Effector memory CD8-positive, alpha-beta T cell (primary cell): ENCODE data around the gene TIE1.

Source experiments
- ATAC-seq: fragments of 150-1000 bp; cut with Tn5 transposase; replicated peaks from 2 replicates; pipeline ENCODE4 v1.10.0; 2021; ENCODE audit warnings: mild to moderate bottlenecking, moderate library complexity
- DNase-seq, 3 experiments: peaks; one replicate each; pipeline ENCODE4 v3.0.0; 2021
- H3K27ac Mint-ChIP-seq, 2 donors: one replicate each; pipeline ENCODE4 v1.8.0; 2022; ENCODE audit warnings: mild to moderate bottlenecking in 2 of 2, mixed read lengths in 2 of 2, moderate library complexity in 2 of 2
- H3K27me3 Mint-ChIP-seq, 2 donors: one replicate each; pipeline ENCODE4 v1.8.0; 2022; ENCODE audit warnings: mixed read lengths in 2 of 2
- H3K36me3 Mint-ChIP-seq: one replicate; pipeline ENCODE4 v1.8.0; 2022; ENCODE audit warnings: mild to moderate bottlenecking, moderate library complexity, mixed read lengths; ENCODE audit not compliant: insufficient read depth
- H3K4me1 Mint-ChIP-seq, 2 donors: one replicate each; pipeline ENCODE4 v1.8.0; 2022; ENCODE audit warnings: low read depth in 2 of 2, mixed read lengths in 2 of 2
- H3K4me3 Mint-ChIP-seq, 2 donors: one replicate each; pipeline ENCODE4 v1.8.0; 2022; ENCODE audit warnings: mild to moderate bottlenecking in 2 of 2, mixed read lengths in 2 of 2, moderate library complexity in 2 of 2
- H3K9me3 Mint-ChIP-seq, 2 donors: one replicate each; pipeline ENCODE4 v1.8.0; 2022; ENCODE audit warnings: mixed read lengths in 2 of 2

Gene TIE1

DNA sequence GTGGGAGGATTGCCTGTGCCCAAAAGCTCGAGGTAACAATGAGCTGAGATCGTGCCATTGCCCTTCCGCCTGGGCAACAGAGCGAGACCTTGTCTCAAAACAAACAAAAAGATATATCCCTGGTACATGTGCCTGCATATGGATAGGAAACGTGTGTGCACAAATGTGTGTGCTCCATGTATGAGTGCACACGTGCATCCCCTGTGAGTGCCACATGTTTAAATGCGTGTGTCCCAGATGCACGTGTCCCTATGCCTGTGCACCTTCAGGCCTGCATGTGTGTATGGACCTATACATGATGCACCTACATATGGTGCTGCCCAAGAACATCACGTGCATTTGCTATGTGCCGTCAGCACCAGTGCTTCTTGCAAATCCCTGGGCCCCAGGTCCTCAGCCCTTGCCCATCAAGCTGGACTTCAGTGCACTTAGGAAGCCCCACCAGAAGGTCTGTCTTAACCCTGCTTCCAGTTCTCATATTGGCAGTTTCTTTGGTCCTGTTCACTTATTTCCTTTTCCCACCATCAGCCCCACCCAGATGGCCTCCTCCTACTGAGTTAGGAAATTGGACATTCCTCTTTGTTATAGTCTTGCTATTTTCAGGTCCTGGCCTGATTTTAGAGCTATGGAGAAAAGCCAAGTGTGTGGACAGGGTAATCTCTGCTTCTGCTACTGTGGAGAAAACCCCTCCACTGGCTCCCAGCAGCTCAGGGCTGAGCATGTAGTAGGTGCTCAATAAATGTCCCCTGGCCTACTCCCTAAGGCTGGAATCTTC lies 15.4 kb downstream of the TIE1 start:
- no peaks in the 10 kb centered on the region for H3K9me3 Mint-ChIP-seq
- H3K36me3 Mint-ChIP-seq = no peaks in the 10 kb centered on the region
- no peak overlapping the region for H3K4me3 Mint-ChIP-seq
- peaks cover 0 to 11% of the 10 kb centered on the region in 2 donors for H3K27me3 Mint-ChIP-seq
- ATAC-seq (no peak), DNase-seq (no peak)
- H3K4me1 Mint-ChIP-seq = no peaks in the 10 kb centered on the region
- H3K27ac Mint-ChIP-seq = peak overlapping the region in 1 of 2 donors; percentile 56

DNA sequence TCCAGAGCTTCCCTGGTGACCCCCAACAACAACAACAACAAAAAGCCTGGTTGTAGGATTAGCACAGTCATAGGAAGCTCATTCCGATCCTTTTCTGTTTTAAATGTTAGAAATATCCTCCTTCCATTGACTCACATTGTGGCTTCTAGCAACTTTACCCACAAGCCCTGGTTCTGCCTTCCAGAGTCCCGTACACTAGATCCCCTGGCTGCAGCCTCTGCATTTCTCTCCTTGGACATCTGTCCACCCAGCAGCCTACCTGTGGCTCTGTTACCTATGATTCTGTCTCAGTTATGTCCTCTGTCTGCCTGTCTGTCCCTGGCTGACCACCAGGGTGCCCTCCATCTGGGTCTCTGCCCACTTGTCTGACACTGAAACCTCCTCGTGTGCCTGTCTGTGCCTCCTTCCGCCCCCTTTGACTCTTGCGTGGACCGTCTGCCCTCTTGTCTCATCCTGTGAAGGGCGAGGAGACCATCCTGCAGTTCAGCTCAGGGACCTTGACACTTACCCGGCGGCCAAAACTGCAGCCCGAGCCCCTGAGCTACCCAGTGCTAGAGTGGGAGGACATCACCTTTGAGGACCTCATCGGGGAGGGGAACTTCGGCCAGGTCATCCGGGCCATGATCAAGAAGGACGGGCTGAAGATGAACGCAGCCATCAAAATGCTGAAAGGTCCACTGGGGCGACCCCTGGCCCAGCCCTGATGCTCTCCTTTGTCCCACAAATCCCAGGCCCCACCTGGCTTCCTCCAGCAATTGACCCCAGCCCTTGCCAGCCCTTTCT lies 16.1 kb downstream of the TIE1 start:
- no peaks in the 10 kb centered on the region for H3K4me1 Mint-ChIP-seq
- peak overlapping the region; percentile 31 to 56 for H3K27ac Mint-ChIP-seq
- no peak overlapping the region for H3K4me3 Mint-ChIP-seq
- no peaks in the 10 kb centered on the region for H3K36me3 Mint-ChIP-seq
- ATAC-seq (no peak), DNase-seq (no peak)
- H3K9me3 Mint-ChIP-seq = no peaks in the 10 kb centered on the region
- H3K27me3 Mint-ChIP-seq = peaks cover 0 to 11% of the 10 kb centered on the region in 2 donors

DNA sequence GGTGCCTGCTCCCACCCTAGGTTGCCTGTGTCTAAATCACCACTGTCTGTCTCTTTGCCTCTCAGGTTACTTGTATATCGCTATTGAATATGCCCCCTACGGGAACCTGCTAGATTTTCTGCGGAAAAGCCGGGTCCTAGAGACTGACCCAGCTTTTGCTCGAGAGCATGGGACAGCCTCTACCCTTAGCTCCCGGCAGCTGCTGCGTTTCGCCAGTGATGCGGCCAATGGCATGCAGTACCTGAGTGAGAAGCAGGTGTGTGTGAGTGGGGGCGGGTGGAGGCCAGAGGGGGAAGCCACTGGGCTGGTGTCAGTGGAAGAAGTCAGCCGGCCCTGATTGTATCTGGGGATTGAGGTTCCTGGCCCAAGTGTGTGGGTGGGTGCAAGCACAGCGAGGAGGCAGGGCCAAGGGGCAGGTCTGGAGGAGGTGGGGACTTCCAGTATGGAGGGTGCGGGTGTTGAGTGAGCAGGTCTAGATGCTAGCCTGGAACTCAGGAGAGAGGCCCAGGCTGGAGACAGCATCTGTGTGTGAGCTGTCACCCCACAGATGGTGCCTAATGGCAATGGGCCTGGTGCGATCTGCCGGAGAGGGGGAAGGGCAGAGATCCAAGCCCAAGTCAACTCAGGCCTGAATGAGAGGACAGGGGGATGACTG lies 17.2 kb downstream of the TIE1 start:
- Mint-ChIP-seq H3K27ac (peak overlapping the region in 1 of 2 donors; percentile 31), H3K9me3 (no peaks in the 10 kb centered on the region), H3K27me3 (peaks cover 0 to 11% of the 10 kb centered on the region in 2 donors), H3K4me3 (no peak overlapping the region), H3K4me1 (no peaks in the 10 kb centered on the region), H3K36me3 (no peaks in the 10 kb centered on the region)
- ATAC-seq = no peak
- no peak for DNase-seq

DNA sequence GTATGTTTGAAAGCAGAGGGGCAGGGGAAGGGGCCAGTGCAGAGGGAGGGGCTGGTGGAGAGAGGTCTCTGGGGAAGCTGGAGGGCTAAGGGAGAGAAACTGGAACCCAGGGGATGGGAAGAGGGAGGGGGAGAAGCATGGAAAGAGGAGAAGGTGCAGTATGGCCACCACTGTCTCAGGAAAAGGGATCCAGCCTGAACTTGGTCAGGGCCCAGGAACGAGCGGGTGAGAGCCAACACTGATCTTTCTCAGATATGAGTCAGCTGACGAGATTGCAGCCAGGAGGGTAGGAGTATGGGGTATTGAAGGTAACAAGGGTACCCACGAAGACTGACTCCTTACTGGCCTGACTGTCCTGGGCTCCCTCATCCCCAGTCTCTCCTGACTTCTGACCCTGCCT lies 18.0 kb downstream of the TIE1 start:
- Mint-ChIP-seq H3K9me3 (no peaks in the 10 kb centered on the region), H3K4me1 (no peaks in the 10 kb centered on the region), H3K27ac (no peak overlapping the region), H3K27me3 (peaks cover 0 to 11% of the 10 kb centered on the region in 2 donors), H3K4me3 (no peak overlapping the region), H3K36me3 (no peaks in the 10 kb centered on the region)
- DNase-seq (no peak), ATAC-seq (no peak)

DNA sequence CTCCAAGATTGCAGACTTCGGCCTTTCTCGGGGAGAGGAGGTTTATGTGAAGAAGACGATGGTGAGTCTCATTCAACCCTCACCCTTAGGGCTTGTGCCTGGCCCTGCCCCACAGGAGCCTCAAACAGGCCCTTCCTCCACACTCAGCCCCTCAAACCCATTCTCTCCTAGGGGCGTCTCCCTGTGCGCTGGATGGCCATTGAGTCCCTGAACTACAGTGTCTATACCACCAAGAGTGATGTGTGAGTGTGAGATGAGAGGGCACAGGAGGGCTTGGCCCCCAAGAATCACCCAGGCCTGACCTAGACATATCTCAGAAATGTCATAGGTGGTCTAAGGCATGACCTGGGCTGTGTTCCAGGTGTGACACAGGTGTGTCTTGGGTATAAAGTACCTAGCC lies 18.5 kb downstream of the TIE1 start:
- peaks cover 0 to 11% of the 10 kb centered on the region in 2 donors for H3K27me3 Mint-ChIP-seq
- no peak for DNase-seq
- H3K4me3 Mint-ChIP-seq = no peak overlapping the region
- peaks cover 0 to 1% of the 10 kb centered on the region in 2 donors for H3K9me3 Mint-ChIP-seq
- H3K36me3 Mint-ChIP-seq = no peaks in the 10 kb centered on the region
- H3K4me1 Mint-ChIP-seq = peaks cover 0 to 2% of the 10 kb centered on the region in 2 donors
- ATAC-seq = no peak
- H3K27ac Mint-ChIP-seq = no peak overlapping the region

DNA sequence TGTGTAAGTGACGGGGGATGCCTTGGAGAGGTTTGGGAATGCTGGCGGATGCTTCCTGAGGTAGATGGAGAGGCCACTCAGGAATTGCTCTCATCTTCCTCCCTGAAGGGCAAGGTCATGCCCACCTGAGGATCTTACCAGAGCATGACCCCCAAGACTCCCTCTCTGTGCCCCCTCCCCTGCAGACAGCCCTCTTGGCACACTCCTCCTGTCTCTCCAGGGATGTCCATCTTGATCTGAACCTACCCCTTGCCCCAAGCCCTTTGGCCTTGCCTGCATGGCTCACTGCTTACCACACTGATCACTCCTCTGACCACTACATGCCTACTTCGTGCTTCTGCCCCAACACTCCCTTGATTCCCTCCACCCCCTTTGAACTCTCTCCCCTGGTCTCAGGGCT lies 19.0 kb downstream of the TIE1 start:
- Mint-ChIP-seq H3K4me1 (peaks cover 0 to 2% of the 10 kb centered on the region in 2 donors), H3K9me3 (peaks cover 0 to 3% of the 10 kb centered on the region in 2 donors), H3K27ac (no peak overlapping the region), H3K4me3 (no peak overlapping the region), H3K36me3 (no peaks in the 10 kb centered on the region), H3K27me3 (peaks cover 0 to 11% of the 10 kb centered on the region in 2 donors)
- no peak for DNase-seq
- no peak for ATAC-seq

DNA sequence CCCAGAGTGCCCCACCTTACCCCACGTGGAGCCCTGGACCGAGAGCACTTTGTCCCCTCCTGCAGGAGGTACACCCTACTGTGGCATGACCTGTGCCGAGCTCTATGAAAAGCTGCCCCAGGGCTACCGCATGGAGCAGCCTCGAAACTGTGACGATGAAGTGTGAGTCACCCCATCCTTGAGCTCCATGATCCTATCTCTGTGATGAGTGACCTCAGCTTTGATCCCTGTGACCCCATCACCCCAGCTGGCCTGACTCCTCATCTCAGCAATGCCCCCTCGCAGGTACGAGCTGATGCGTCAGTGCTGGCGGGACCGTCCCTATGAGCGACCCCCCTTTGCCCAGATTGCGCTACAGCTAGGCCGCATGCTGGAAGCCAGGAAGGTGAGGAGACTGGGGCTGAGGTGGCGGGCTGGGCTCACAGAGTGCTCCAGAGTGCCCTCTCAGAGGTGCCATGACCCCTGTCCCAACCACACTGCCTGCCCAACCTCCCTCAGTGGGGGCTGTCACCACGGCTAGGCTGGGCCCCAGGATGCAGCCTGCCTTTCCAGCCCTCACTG lies 20.6 kb downstream of the TIE1 start:
- Mint-ChIP-seq H3K27ac (no peak overlapping the region), H3K4me1 (peaks cover 0 to 2% of the 10 kb centered on the region in 2 donors), H3K4me3 (no peak overlapping the region), H3K9me3 (peaks cover 0 to 5% of the 10 kb centered on the region in 2 donors), H3K36me3 (no peaks in the 10 kb centered on the region), H3K27me3 (peaks cover 0 to 11% of the 10 kb centered on the region in 2 donors)
- ATAC-seq (no peak), DNase-seq (no peak)

DNA sequence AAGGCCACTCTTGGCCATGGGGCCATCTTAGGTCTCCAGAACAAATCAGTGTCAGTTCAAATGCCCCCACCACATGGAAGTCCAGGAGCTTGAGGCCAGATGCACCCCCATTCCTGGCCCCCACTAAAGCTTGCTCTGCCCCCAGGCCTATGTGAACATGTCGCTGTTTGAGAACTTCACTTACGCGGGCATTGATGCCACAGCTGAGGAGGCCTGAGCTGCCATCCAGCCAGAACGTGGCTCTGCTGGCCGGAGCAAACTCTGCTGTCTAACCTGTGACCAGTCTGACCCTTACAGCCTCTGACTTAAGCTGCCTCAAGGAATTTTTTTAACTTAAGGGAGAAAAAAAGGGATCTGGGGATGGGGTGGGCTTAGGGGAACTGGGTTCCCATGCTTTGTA lies 21.7 kb downstream of the TIE1 start:
- H3K4me1 Mint-ChIP-seq = peaks cover 0 to 2% of the 10 kb centered on the region in 2 donors
- peaks cover 0 to 5% of the 10 kb centered on the region in 2 donors for H3K9me3 Mint-ChIP-seq
- no peak overlapping the region for H3K27ac Mint-ChIP-seq
- H3K36me3 Mint-ChIP-seq = no peaks in the 10 kb centered on the region
- no peak overlapping the region for H3K4me3 Mint-ChIP-seq
- H3K27me3 Mint-ChIP-seq = peaks cover 0 to 7% of the 10 kb centered on the region in 2 donors
- DNase-seq (no peak), ATAC-seq (no peak)

DNA sequence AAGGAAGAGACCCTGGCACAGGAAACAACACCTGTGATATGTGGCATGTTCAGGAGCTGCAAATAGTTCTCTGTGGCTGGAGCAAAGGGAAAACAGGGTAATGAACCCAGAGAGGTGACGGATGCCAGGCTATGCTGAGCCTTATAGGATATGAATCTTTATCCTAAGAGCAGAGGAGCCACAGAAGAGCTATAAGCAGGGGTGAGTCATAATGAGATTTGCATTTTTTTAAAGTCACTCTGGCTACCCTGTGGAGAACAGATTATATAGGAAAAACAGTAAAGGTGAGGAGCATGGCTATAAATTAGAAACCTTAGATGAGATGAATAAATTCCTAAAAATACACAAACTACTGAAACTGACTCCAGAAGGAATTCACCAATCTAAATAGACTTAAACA lies 24.0 kb downstream of the TIE1 start:
- Mint-ChIP-seq H3K27ac (no peak overlapping the region), H3K27me3 (no peaks in the 10 kb centered on the region), H3K9me3 (peaks cover 0 to 7% of the 10 kb centered on the region in 2 donors), H3K4me1 (peaks cover 0 to 2% of the 10 kb centered on the region in 2 donors), H3K36me3 (no peaks in the 10 kb centered on the region), H3K4me3 (no peak overlapping the region)
- DNase-seq = no peak
- no peak for ATAC-seq

DNA sequence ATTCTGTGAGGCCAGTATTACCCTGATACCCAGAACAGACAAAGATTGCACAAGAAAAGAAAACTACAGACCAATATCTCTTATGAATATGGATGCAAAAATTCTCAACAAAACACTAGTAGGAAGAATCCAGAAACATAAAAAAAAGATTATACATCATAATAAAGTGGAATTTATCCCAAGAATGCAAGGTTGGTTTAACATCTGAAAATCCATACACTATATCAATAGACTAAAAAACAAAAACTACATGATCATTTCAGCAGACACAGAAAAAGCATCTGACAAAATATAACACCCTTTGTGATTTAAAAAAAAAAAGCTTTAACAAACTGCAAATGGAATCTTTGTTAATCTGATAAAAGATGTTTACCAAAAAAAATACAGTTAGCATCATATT lies 24.6 kb downstream of the TIE1 start:
- no peak for DNase-seq
- Mint-ChIP-seq H3K36me3 (no peaks in the 10 kb centered on the region), H3K4me3 (no peak overlapping the region), H3K4me1 (peaks cover 0 to 2% of the 10 kb centered on the region in 2 donors), H3K27me3 (no peaks in the 10 kb centered on the region), H3K27ac (no peak overlapping the region), H3K9me3 (peaks cover 0 to 7% of the 10 kb centered on the region in 2 donors)
- ATAC-seq = no peak

DNA sequence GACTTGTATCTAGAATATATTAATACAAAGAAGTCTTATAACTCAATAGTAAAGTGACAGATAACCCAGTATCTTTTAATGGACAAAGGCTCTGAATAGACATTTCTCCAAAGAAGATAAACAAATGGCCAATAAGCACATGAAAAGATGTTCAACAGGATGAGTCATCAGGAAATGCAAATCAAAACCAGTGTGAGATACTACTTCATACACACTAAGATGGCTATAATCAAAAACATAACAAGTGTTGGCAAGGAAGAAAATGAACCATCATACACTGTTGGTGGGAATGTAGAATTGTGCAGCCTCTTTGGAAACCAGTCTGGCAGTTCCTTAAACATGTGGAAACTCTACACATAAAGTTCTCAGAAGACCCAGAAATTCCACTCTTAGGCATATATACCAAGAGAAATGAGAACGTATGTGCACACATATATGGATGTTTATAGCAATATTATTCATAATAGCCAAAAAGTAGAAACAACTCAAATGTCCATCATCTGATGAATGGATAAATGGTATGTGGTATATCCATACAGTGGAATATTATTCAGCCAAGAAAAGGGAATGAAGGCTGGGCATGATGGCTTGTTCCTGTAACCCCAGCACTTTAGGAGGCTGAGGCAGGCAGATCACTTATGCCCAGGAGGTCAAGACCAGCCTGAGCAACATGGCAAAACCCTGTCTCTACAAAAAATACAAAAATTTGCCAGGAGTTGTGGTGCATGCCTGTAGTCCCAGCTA lies 26.9 kb downstream of the TIE1 start:
- H3K27ac Mint-ChIP-seq = no peak overlapping the region
- ATAC-seq (no peak), DNase-seq (no peak)
- H3K27me3 Mint-ChIP-seq = no peaks in the 10 kb centered on the region
- peaks cover 0 to 7% of the 10 kb centered on the region in 2 donors for H3K9me3 Mint-ChIP-seq
- no peaks in the 10 kb centered on the region for H3K36me3 Mint-ChIP-seq
- H3K4me1 Mint-ChIP-seq = peaks cover 0 to 2% of the 10 kb centered on the region in 2 donors
- no peak overlapping the region for H3K4me3 Mint-ChIP-seq

DNA sequence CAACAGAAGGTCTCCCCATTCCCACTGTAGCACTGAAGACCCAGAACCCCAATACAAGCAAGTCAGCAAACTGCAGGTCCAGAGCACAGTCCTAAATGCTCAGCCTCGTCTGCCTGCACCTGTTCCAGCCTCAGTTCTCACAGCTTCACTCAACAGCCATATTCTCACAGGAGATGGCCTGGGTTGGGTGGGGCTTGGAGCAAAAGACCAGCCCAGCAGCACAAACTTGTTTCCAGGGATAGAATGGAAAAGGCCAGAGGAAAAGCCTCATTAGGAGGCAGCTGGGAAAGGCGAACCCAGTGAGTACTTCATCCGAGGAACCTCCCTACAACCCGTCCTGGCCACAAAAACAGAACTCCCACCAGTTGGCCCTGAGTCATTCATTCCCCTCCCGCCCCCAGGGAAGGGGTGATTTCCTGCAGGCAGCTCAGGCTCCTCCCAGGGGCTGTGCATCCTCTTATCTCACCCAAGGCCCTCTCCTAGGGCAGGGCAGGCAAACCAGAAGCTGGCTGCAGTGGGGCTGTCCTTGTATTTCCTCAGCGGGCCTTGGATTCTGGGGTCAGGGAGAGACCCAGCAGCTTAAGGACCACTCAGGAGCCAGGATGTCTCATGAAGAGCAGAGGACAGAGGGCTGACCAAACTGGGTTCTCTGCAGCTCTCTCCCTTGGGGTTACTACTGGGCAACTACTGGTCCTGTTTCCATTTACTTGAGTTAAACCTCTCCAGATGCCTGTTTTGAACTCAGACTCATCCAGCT lies 29.4 kb downstream of the TIE1 start:
- Mint-ChIP-seq H3K27me3 (no peaks in the 10 kb centered on the region), H3K4me1 (no peaks in the 10 kb centered on the region), H3K4me3 (no peak overlapping the region), H3K27ac (no peak overlapping the region), H3K36me3 (no peaks in the 10 kb centered on the region), H3K9me3 (peaks cover 0 to 3% of the 10 kb centered on the region in 2 donors)
- ATAC-seq (no peak), DNase-seq (no peak)
